ENCODE results near the gene TPP1. TPM values are rescaled to one million over a fixed set of nuclear protein-coding genes. Genes with fewer than 3 reads are reported as not detected.

The TPP1 gene
- total RNA-seq, 1 donor from 2014 or later = 37.7 TPM

- no peaks in the 10 kb centered on the region for H3K27me3 Mint-ChIP-seq (ENCODE audit: unreplicated experiment)
- peaks cover 18% of the 10 kb centered on the region for H3K36me3 Mint-ChIP-seq (ENCODE audit: unreplicated experiment)
- DNase-seq = peak; percentile 46
- H3K9me3 Mint-ChIP-seq (ENCODE audit: unreplicated experiment) = peaks cover 8% of the 10 kb centered on the region
- no peak overlapping the region for H3K27ac Mint-ChIP-seq (ENCODE audit: unreplicated experiment)
- no peak for TF ChIP-seq CTCF (IDR thresholded peaks at IDR 0.05; ENCODE audit: partially characterized antibody, unreplicated experiment)
- H3K4me1 Mint-ChIP-seq (ENCODE audit: low read depth, unreplicated experiment) = peaks cover 3% of the 10 kb centered on the region
- H3K4me3 Mint-ChIP-seq (ENCODE audit: unreplicated experiment) = no peak overlapping the region
These were observed 32.5 kb downstream of the TPP1 start for GRCh38 chr11:6586434-6587359.

GRCh38 chr11:6584528-6584927 lies 34.7 kb downstream of the TPP1 start:
- Mint-ChIP-seq H3K36me3 (ENCODE audit: unreplicated experiment) (peaks cover 24% of the 10 kb centered on the region), H3K4me1 (ENCODE audit: low read depth, unreplicated experiment) (peaks cover 3% of the 10 kb centered on the region), H3K9me3 (ENCODE audit: unreplicated experiment) (peaks cover 8% of the 10 kb centered on the region), H3K27ac (ENCODE audit: unreplicated experiment) (no peak overlapping the region), H3K27me3 (ENCODE audit: unreplicated experiment) (no peaks in the 10 kb centered on the region), H3K4me3 (ENCODE audit: unreplicated experiment) (no peak overlapping the region)
- DNase-seq = no peak
- TF ChIP-seq CTCF (IDR thresholded peaks at IDR 0.05; ENCODE audit: partially characterized antibody, unreplicated experiment) = no peak

- Mint-ChIP-seq H3K36me3 (ENCODE audit: unreplicated experiment) (peaks cover 24% of the 10 kb centered on the region), H3K27ac (ENCODE audit: unreplicated experiment) (no peak overlapping the region), H3K27me3 (ENCODE audit: unreplicated experiment) (no peaks in the 10 kb centered on the region), H3K4me3 (ENCODE audit: unreplicated experiment) (no peak overlapping the region), H3K9me3 (ENCODE audit: unreplicated experiment) (peaks cover 8% of the 10 kb centered on the region), H3K4me1 (ENCODE audit: low read depth, unreplicated experiment) (peaks cover 3% of the 10 kb centered on the region)
- no peak for TF ChIP-seq CTCF (IDR thresholded peaks at IDR 0.05; ENCODE audit: partially characterized antibody, unreplicated experiment)
- no peak for DNase-seq
These were observed 35.6 kb downstream of the TPP1 start for GRCh38 chr11:6583584-6583983.

- H3K9me3 Mint-ChIP-seq (ENCODE audit: unreplicated experiment) = peaks cover 6% of the 10 kb centered on the region
- DNase-seq = no peak
These were observed 39.5 kb downstream of the TPP1 start for GRCh38 chr11:6579681-6580080.

More at GRCh38 chr11:6579681-6580080, 39.5 kb downstream of the TPP1 start:
- Mint-ChIP-seq H3K4me1 (ENCODE audit: low read depth, unreplicated experiment) (peaks cover 1% of the 10 kb centered on the region), H3K4me3 (ENCODE audit: unreplicated experiment) (no peak overlapping the region), H3K36me3 (ENCODE audit: unreplicated experiment) (peaks cover 24% of the 10 kb centered on the region), H3K27me3 (ENCODE audit: unreplicated experiment) (no peaks in the 10 kb centered on the region), H3K27ac (ENCODE audit: unreplicated experiment) (no peak overlapping the region)
- no peak for TF ChIP-seq CTCF (IDR thresholded peaks at IDR 0.05; ENCODE audit: partially characterized antibody, unreplicated experiment)
